ENCODE data around the gene MAN1C1.

Gene MAN1C1

GRCh38 chr1:25740071-25740470, 123.5 kb downstream of the MAN1C1 start:
- DNase-seq (ENCODE audit: low read depth) = no peak

GRCh38 chr1:25742316-25742715, 125.7 kb downstream of the MAN1C1 start:
- no peak for DNase-seq (ENCODE audit: low read depth)

DNA sequence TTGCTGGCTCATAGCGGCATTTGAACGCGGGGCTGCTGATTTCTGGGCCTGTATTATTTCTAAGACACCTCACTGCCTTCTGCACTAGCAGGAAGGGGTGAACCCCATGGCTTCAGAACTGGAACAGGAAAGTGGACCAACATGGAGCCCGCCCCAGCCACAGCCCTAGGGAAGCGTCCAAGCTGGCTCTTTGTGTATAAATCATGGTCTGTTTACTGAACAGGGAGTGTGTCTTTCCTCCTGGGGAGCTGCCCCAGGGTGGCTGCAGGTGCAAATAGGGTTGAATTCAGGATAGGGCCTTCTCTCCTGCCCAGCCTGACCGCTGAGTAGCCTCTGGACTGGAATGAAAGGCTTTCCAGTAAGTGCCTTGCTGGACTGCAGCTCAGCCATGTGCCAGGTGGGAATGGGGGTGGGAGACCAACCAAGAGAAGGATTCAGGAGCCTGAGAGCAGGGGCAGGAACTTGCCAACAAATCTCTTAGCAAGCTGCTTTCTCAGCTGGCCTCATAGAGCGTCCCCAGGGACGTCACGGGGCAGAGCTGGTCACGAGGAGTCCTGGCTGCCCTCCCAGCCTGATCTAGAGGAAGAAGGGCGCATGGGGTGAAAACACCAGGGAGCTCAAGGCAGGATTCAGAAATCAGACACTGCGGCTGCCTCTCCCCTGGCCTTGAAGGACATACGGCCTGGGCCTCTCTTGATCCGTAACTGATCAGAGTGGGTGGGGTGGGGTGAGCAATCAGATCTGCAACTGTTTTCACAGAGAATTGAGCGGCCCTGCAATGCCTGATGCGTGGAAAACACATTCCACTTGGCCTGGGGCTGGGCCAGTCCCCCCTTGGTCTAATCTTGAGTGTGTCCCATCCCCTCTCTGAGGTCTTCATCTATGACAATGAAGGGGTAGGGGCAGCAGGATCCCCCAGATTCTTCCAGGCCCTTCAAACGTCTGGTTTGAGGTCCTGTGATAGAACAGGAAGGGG, 126.9 kb downstream of the MAN1C1 start:
- no peak for DNase-seq (ENCODE audit: low read depth)

- no peak for DNase-seq (ENCODE audit: low read depth)
These were observed 127.6 kb downstream of the MAN1C1 start for GRCh38 chr1:25744140-25744581.

DNA sequence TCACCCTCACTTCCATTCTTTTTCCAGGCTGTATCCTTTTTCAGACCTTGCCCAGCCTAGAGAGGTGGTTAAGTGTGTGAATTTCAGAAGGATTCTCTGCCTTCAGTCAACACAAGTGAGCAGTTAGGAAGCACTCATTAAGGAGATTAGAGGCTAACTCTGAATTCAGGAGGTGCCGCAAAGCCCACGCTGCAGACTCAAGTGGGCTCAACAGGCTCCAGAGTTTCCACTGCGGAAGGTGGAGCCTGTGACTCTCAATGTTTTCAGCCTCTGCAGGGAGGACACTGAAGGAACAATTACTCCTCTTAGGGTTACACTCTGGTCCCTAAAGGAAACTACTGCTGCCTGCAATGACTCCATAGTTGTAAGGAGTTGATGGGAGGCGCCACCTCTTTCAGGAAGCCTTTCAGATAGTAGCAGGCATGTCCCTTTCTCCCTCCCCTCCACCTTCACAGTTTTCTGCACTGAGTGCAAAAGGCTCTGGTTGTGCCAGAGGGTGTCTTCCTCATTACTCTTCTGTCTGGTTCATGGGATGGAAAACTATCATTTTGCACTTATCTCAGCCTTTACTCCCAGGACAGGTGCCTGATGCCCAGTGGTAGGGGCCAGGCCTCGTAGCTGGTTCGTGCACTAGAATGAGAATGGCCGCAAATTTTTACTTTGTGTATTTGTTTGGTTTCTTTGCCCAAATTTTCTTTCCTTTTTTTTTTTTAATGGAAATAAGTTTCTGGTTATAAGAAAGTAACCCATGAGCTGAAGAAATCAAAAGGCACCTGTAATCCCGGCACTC, 128.2 kb downstream of the MAN1C1 start:
- no peak for DNase-seq (ENCODE audit: low read depth)

DNA sequence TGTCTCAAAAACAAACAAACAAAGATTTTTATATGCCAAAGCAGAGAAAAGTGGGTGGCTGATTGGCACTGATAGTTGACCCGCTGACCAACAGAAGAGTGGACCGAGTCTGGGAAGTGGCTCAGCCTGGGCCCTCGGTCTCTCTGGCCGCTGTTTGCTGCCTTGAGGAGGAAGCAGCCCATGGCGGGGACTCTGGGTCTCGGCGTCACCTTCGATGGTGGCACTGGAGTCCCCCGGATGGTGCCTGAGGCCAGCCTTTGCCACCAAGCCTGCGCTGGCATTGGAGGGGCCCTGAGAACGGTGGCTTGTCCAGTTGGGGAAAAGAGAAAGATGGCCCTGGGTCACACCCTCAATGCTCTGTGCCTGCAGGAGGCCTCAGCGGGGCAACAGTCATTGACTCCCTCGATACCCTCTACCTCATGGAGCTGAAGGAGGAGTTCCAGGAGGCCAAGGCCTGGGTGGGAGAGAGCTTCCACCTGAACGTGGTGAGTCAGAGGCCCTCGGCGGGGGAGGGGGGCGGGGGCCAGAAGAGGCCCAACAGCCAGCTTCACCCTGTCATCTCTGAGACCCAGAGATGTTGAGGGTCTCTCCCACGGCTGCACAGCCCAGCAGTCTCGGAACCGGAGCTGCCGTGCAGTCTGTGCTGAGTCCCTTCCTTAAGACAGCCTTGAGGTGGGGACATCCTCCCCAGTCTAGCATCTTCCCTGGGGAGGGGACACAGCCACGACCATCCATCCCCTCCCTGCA, 129.9 kb downstream of the MAN1C1 start:
- DNase-seq (ENCODE audit: low read depth) = no peak

DNA sequence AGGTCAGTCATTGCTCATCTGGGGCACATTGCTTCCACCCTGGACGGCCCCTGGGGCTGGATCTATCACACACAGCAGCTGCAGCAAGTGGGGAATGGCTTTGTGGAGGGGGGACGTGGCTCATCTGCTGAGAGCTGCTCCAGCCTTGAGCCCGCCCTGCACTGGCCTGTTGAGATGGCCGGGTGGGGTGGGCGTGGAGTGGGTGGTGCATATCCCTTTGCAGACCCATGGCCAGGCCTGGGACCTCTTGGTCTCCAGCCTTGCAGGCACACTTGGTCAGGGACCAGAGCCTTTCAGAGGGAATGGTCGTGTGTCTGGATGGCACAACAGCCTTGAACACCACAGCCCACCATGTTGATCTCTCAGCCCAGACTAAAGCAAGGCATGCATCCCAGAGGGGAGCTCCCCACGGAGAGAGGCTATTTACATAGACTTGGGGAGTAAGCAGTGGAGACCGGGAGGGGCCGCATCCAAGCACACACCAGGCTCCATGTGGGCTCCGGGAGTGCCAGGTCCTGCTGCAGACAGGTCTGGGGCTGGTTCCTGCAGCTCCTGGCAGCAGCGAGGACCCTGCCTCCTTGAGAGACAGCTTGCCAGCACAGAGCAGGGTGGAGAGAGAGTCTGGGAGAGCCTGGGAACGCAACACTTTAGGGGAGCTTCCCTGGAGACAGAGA, 130.6 kb downstream of the MAN1C1 start:
- no peak for DNase-seq (ENCODE audit: low read depth)

DNA sequence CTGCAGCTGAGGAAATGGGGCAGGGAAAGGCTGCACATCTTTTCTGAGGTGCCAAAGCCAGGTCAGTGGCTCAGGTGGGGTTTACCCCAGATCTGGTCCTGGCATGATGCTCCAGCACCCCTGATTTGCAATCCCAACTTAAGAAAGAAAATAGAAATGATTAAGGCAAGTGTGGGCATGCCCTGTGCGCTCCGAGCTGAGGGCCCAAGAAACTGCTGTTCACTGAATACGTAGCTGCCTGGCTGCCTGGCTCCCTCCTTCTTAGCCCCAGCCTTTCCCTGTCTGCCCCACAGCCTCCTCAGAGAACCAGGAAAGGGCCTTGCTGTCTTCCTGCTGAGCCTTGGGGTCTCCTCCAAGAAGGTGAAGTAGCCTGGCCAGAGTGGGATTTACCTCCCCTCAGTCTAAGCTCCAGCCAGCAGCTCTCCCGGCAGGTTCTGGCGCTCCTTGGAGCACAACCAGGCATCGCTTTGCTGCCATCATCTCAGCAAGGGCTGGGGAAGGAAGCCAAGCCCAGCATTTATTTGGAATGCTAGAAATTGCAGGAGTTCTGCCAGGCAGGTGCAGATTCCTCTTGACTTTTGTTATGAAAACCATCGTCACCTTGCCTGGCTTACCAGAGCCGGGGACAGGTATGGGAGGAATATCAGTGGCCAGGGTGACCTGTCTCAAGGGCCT, 132.1 kb downstream of the MAN1C1 start:
- DNase-seq (ENCODE audit: low read depth) = no peak

DNA sequence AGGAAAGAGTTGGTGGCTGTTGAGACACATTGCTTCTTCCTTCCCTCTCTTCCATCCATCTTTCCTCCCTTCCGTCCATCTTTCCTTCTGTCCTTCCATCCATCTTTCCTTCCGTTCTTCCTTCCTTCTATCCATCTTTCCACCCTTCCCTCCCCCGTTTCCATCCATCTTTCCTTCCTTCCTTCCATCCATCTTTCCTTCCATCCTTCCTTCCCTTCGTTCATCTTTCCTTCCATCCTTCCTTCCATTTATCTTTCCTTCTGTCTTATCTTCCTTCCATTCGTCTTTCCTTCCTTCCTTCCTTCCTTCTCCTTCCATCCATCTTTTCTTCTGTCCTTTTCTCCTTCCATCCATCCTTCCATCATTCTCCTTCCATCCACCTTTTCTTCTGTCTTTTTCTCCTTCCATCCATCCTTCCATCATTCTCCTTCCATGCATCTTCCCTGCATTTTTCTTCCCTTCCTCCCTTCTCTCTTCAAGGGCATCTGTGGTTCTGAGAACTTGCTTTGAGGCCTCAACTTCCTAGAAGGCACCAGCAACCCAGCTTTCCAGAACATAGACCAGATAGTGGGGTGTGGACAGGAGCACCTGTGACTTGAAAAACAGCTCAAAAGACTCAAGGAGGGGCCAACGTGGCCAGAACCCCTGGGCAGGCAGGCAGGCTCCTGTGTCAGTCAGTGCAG, 134.5 kb downstream of the MAN1C1 start:
- DNase-seq (ENCODE audit: low read depth) = no peak

DNA sequence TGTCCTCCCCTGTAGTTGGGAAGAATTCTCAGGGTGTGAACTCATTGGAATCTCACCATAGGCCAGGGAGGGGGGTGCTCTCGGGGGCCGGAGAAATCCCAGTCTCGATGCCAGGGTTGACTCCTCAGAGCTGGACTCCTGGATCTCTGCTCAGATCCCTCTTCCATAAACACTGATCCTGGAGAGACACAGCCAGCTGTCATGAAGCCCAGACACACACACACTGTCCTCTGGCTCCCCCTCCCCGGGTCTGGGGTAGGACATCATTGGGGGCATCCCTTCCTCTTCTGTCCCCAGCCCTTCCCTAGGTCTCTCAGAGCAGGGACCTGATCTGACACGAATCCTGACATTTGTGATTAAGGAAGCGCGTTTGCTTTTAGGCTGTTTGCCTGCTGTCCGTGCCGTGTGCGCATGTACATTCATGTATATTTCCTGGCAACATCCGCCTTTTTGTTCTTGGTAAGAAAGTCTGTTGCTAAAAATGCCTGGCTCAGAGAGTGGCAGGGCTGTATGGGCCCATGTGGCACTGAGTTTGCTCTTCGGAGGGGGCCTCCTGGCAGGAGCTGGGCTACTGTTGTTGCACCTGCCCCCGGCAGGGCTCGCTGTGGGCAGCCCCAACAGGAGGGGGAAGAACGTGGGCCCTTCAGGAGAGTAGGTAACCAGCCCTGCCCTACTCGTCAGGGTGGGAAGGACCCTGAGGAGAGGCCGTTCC, 138.0 kb downstream of the MAN1C1 start:
- DNase-seq (ENCODE audit: low read depth) = no peak

DNA sequence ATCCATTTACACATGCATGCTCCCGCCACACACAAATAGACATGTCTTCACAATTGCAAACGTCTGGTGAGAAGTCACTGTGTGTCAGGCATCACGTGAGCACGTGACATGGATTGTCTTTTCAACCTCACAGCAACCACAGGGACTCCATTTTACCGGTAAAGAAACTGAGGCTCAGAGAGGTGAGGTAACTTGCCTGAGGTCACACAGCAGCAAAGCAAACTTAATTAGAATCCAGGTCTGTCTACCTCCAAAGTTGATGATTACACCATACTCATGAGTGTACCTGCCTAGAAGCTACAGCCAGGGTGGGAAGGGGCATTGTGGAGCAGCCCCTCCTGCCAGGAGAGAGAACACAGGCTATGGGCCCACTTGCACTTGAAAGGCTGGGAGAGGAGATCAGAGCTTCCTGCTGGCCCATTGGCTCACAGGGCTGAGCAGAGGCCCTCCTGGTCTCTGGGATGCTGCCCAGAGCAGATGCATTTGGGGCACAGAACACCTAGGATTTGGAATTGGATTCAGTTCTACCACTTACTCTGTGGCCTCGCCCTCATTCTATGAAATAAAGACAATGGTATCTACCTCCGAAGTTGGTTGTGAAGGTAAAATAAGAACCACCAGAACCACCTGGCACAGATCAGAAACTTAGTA, 139.0 kb downstream of the MAN1C1 start:
- DNase-seq (ENCODE audit: low read depth) = no peak

- DNase-seq (ENCODE audit: low read depth) = no peak
These were observed 139.6 kb downstream of the MAN1C1 start for GRCh38 chr1:25756215-25756614.

- DNase-seq (ENCODE audit: low read depth) = no peak
These were observed 140.7 kb downstream of the MAN1C1 start for GRCh38 chr1:25757151-25757845.

GRCh38 chr1:25757846-25758185, 141.2 kb downstream of the MAN1C1 start:
- DNase-seq (ENCODE audit: low read depth) = no peak

- no peak for DNase-seq (ENCODE audit: low read depth)
These were observed 142.0 kb downstream of the MAN1C1 start for GRCh38 chr1:25758466-25759070.

DNA sequence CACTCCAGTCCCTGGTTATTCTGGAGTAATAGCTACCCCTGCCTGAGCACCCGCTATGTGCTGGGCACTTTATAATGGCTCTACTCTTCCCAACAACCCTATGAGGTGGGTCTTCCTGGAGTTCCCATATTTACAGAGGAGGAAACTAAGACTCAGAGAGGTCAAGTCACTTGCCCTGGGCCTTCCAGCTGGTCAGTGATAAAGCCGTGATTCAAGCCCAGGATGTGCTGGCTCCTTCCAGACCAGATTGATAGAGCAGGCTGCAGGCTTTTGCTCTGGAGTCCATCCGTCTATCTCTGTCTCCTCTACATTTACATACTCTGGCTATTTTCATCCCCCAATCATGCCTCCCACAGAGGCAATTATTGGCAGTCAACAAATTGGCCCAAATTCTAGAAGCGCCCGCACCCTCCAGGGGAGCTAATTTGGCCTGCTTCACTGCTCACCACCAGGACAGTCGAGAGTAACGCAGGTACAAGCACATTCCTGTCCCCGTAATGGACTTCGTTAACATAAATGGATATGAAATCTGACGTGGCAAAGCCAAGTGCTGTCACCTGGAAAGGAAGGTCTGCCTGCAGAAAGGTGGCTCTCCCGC, 143.6 kb downstream of the MAN1C1 start:
- DNase-seq (ENCODE audit: low read depth) = no peak

GRCh38 chr1:25760871-25761270, 144.3 kb downstream of the MAN1C1 start:
- no peak for DNase-seq (ENCODE audit: low read depth)

- no peak for DNase-seq (ENCODE audit: low read depth)
These were observed 146.9 kb downstream of the MAN1C1 start for GRCh38 chr1:25763493-25763892.
